NCI-H82 treated with DMSO at 0.1 percent for 48 hours (cell line): ENCODE results near the gene PI4KA.
"Not testable (repeated sequence)": the region's sequence is repeated elsewhere in the genome, so short reads cannot be mapped to it uniquely, and the experiment has no call there.

ENCODE experiments used
- DNase-seq: peaks from one replicate; lab custom pipeline; 2025; ENCODE audit not compliant: unreplicated experiment; lab: John Stamatoyannopoulos, UW

PI4KA gene

GRCh38 chr22:20852076-20852475, 6.5 kb downstream of the PI4KA start:
- no peak for DNase-seq

- DNase-seq = no peak
Measured at GRCh38 chr22:20847318-20847822, 11.2 kb downstream of the PI4KA start.

GRCh38 chr22:20844055-20845037, 14.3 kb downstream of the PI4KA start:
- DNase-seq = no peak

- DNase-seq = no peak
Measured at GRCh38 chr22:20843501-20843900, 15.1 kb downstream of the PI4KA start.

- DNase-seq = no peak
Measured at GRCh38 chr22:20840646-20841371, 17.8 kb downstream of the PI4KA start.

GRCh38 chr22:20839837-20840645, 18.6 kb downstream of the PI4KA start:
- DNase-seq = no peak

- not testable (repeated sequence) for DNase-seq
Measured at GRCh38 chr22:20839354-20839753, 19.3 kb downstream of the PI4KA start.

- DNase-seq = no peak
Measured at GRCh38 chr22:20836987-20837823, 21.4 kb downstream of the PI4KA start.

- no peak for DNase-seq
Measured at GRCh38 chr22:20834725-20835124, 23.9 kb downstream of the PI4KA start.

GRCh38 chr22:20834206-20834605, 24.4 kb downstream of the PI4KA start:
- no peak for DNase-seq

- no peak for DNase-seq
Measured at GRCh38 chr22:20833225-20833665, 25.4 kb downstream of the PI4KA start.

GRCh38 chr22:20829491-20830134, 29.0 kb downstream of the PI4KA start:
- no peak for DNase-seq

- DNase-seq = not testable (repeated sequence)
Measured at GRCh38 chr22:20826373-20827152, 32.0 kb downstream of the PI4KA start.

GRCh38 chr22:20825624-20826023, 33.0 kb downstream of the PI4KA start:
- DNase-seq = no peak

- DNase-seq = not testable (repeated sequence)
Measured at GRCh38 chr22:20825216-20825615, 33.4 kb downstream of the PI4KA start.

GRCh38 chr22:20823264-20823663, 35.3 kb downstream of the PI4KA start:
- no peak for DNase-seq

- no peak for DNase-seq
Measured at GRCh38 chr22:20822240-20822639, 36.4 kb downstream of the PI4KA start.

- not testable (repeated sequence) for DNase-seq
Measured at GRCh38 chr22:20821717-20822239, 36.8 kb downstream of the PI4KA start.
